Fibroblast of villous mesenchyme (primary cell): ENCODE results near the gene HSD3B1. TPM values are rescaled to one million over a fixed set of nuclear protein-coding genes. Genes with fewer than 3 reads are reported as not detected.
"Not testable (repeated sequence)": the region's sequence is repeated elsewhere in the genome, so short reads cannot be mapped to it uniquely, and the experiment has no call there.

ENCODE experiments used
- DNase-seq: peaks from one replicate; pipeline ENCODE4 v3.0.0-alpha.2; 2010; ENCODE audit warnings: low read depth
- H3K4me3 ChIP-seq: 2 replicates; pipeline ENCODE4 v1.5.1; 2011; ENCODE audit warnings: low read depth, mild to moderate bottlenecking, low read length
- CTCF ChIP-seq: IDR thresholded peaks from 2 replicates; pipeline ENCODE4 v1.5.1; 2012; ENCODE audit warnings: low read depth, mild to moderate bottlenecking, low read length; ENCODE audit not compliant: insufficient read depth
- total RNA-seq: library from RNA; depleted of rRNA; stranded (reverse); fragments of >200 nt; gene quantifications from 2 replicates; pipeline ENCODE4 v1.2.3, GENCODE V29; 2012

HSD3B1 gene
- total RNA-seq, 1 donor: 2.6 TPM

GRCh38 chr1:119515221-119515620 lies 8.2 kb downstream of the HSD3B1 start:
- no peak overlapping the region for H3K4me3 ChIP-seq
- TF ChIP-seq CTCF: no peak
- DNase-seq: no peak

GRCh38 chr1:119516247-119516646 lies 9.2 kb downstream of the HSD3B1 start:
- no peak for DNase-seq
- H3K4me3 ChIP-seq: no peak overlapping the region
- TF ChIP-seq CTCF: no peak

- DNase-seq: no peak
- no peak for TF ChIP-seq CTCF
These were observed 9.7 kb downstream of the HSD3B1 start for GRCh38 chr1:119516680-119517079.

GRCh38 chr1:119517667-119518066 lies 10.7 kb downstream of the HSD3B1 start:
- DNase-seq, H3K4me3 ChIP-seq: not testable (repeated sequence)

More at GRCh38 chr1:119516680-119517079, 9.7 kb downstream of the HSD3B1 start:
- no peak overlapping the region for H3K4me3 ChIP-seq

- no peak for DNase-seq
- H3K4me3 ChIP-seq: no peak overlapping the region
- no peak for TF ChIP-seq CTCF
These were observed 24.8 kb downstream of the HSD3B1 start for GRCh38 chr1:119531606-119532323.

GRCh38 chr1:119532324-119532910 lies 25.4 kb downstream of the HSD3B1 start:
- no peak for TF ChIP-seq CTCF
- DNase-seq: no peak
- no peak overlapping the region for H3K4me3 ChIP-seq

- H3K4me3 ChIP-seq: no peak overlapping the region
- TF ChIP-seq CTCF: no peak
- DNase-seq: no peak
These were observed 28.4 kb downstream of the HSD3B1 start for GRCh38 chr1:119535381-119535780.
